ENCODE measurements around the gene D2HGDH.
"Not testable (repeated sequence)": the region's sequence is repeated elsewhere in the genome, so short reads cannot be mapped to it uniquely, and the experiment has no call there.

D2HGDH gene

GRCh38 chr2:241798631-241799521, 64.4 kb downstream of the D2HGDH start:
- Mint-ChIP-seq H3K4me1 (peaks cover 18% of the 10 kb centered on the region), H3K27ac (no peak overlapping the region), H3K4me3 (no peak overlapping the region), H3K27me3 (peaks cover 9% of the 10 kb centered on the region), H3K9me3 (no peaks in the 10 kb centered on the region), H3K36me3 (no peaks in the 10 kb centered on the region)
- no peak for ATAC-seq

GRCh38 chr2:241799522-241800197, 65.2 kb downstream of the D2HGDH start:
- no peak for ATAC-seq
- H3K9me3 Mint-ChIP-seq = no peaks in the 10 kb centered on the region
- H3K4me1 Mint-ChIP-seq = peaks cover 24% of the 10 kb centered on the region
- peaks cover 9% of the 10 kb centered on the region for H3K27me3 Mint-ChIP-seq
- H3K4me3 Mint-ChIP-seq = no peak overlapping the region
- H3K27ac Mint-ChIP-seq = no peak overlapping the region
- no peaks in the 10 kb centered on the region for H3K36me3 Mint-ChIP-seq

DNA sequence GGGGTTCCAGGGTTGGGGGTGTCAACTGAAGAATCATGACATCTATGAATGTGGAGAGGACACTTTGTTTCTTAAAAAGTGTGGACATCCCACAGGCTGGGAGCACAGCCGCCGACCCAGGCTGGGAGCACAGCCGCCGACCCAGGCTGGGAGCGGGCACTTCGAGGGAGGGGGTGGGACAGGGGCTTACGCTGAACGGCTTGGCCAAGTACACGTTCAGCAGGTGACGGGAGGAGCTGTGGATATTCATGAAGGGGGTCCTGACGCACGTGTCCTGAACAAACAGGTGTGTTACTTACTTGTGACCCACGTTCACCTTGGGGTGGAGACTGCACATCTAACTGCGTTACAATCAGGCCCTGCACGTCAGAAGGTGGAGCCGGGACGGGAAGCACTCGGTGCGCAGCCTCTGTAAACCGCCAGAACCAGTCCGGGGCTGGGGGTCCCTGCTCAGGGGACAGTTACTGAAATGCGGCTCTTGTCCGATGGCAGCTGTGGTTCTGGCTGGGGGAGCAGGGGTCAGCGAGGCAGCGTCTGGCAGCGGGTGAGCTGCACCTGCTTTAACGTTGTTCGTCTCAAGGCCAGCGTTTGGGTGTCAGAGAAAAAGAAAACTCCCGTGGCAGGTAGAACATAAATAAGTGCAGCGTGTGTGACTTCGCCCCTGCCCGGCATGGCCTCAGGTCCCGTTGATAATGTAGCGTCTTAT, 65.9 kb downstream of the D2HGDH start:
- not testable (repeated sequence) for H3K9me3 Mint-ChIP-seq, ATAC-seq, H3K4me3 Mint-ChIP-seq, H3K36me3 Mint-ChIP-seq, H3K27me3 Mint-ChIP-seq, H3K27ac Mint-ChIP-seq
- H3K4me1 Mint-ChIP-seq = peaks cover 28% of the 10 kb centered on the region

DNA sequence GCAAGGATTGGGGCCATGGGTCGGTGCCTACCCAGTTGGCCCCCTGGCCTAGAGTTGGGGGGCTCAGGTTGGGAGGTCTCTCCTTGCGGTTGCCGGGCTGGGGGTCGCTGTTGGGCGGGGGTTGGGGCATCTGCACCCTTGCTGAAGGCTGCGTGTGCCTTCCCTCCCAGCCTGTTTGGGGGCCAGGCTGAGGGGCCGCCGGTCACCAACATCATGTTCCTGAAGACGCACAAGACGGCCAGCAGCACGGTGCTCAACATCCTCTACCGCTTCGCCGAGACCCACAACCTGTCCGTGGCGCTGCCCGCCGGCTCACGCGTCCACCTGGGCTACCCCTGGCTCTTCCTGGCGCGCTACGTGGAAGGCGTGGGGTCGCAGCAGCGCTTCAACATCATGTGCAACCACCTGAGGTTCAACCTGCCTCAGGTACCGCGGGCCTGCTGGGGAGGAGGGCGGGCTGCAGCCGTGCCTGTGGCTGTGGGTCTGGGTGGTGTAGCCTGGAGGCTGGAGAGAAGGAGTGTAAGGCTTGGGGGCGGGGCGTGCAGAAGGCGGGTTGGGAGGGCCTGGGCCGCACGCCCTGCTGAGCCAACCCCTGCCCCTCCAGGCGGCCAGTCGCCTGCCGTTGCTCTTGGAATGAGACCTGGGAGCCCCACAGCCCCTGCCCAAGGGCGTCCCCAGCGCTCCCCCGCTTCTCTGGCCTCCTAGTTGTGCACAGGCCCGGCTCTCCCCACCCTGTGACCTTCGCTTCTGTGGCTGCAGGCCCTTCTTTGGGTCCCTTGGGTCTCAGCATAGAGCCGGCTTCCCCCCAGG, 67.4 kb downstream of the D2HGDH start:
- Mint-ChIP-seq H3K4me1 (peaks cover 28% of the 10 kb centered on the region), H3K36me3 (no peaks in the 10 kb centered on the region), H3K9me3 (no peaks in the 10 kb centered on the region), H3K27ac (no peak overlapping the region), H3K4me3 (no peak overlapping the region), H3K27me3 (peaks cover 9% of the 10 kb centered on the region)
- ATAC-seq = peak; percentile 62

DNA sequence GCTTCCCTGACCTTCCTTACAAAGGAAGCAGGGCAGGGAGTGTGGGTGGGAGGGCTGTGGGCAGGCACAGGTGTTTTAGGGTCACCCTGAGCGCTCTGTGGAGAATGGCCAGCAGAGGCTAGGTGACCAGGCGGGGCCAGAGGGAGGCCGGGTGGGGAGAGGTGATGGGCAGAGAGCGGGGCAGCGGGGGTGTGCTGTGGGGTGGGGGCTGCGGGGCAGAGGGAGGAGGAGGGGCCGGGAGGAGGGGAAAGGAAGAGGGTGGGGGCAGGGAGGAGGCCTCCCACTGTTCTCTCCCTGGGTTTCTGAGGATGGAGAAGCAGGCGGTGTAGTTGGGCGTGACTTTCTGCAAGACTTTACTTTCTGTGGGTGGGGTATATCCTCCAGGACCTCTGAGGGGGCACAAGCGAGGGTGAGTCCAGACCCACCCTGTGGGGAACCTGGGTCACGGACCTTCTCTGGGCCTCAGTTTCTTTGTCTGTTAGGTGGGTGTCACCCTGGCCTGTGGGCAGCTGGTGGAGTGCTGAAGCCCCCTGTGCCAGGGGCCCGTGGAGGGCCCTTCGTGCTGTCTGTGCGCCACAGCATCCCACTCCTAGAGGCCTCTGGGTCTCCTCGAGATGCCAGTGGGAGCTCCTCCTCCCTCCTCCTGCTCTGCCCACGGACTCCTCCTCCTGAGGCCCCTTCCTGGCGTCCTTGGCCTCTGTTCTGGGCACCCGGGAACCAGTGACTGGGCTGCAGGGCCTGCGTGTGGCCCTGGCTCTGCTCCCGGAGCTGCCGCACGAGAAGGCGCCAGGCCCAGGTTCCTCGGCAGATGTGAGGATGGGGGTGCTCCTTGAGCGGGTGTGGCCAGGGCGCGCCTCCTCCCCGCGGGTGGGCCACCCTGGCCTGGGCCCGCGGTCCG, 68.2 kb downstream of the D2HGDH start:
- H3K27me3 Mint-ChIP-seq = peaks cover 9% of the 10 kb centered on the region
- H3K36me3 Mint-ChIP-seq = no peaks in the 10 kb centered on the region
- peaks cover 28% of the 10 kb centered on the region for H3K4me1 Mint-ChIP-seq
- no peaks in the 10 kb centered on the region for H3K9me3 Mint-ChIP-seq
- no peak overlapping the region for H3K4me3 Mint-ChIP-seq
- peak overlapping the region; percentile 42 for H3K27ac Mint-ChIP-seq
- ATAC-seq = peak; percentile 39

DNA sequence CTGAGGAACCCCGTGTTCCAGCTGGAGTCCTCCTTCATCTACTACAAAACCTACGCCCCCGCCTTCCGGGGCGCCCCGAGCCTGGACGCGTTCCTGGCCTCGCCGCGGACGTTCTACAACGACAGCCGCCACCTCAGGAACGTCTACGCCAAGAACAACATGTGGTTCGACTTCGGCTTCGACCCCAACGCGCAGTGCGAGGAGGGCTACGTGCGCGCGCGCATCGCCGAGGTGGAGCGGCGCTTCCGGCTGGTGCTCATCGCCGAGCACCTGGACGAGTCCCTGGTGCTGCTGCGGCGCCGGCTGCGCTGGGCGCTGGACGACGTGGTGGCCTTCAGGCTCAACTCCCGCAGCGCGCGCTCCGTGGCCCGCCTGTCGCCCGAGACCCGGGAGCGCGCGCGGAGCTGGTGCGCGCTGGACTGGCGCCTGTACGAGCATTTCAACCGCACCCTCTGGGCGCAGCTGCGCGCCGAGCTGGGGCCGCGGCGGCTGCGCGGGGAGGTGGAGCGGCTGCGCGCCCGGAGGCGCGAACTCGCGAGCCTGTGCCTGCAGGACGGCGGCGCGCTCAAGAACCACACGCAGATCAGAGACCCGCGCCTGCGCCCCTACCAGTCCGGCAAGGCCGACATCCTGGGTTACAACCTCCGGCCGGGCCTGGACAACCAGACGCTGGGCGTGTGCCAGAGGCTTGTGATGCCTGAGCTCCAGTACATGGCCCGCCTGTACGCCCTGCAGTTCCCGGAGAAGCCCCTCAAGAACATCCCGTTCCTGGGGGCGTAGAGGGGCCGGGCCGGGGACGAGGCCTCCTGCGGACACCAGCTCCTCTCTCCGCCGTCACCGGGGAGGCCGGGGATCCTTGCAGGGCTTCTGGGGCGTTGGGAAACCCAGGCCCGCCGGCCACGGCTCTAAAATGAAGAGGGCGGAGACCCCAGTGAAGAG, 69.2 kb downstream of the D2HGDH start:
- H3K4me1 Mint-ChIP-seq = peaks cover 28% of the 10 kb centered on the region
- ATAC-seq = peak; percentile 63
- no peaks in the 10 kb centered on the region for H3K9me3 Mint-ChIP-seq
- peaks cover 12% of the 10 kb centered on the region for H3K27me3 Mint-ChIP-seq
- no peaks in the 10 kb centered on the region for H3K36me3 Mint-ChIP-seq
- peak overlapping the region; percentile 42 for H3K27ac Mint-ChIP-seq
- peak overlapping the region; percentile 75 for H3K4me3 Mint-ChIP-seq

DNA sequence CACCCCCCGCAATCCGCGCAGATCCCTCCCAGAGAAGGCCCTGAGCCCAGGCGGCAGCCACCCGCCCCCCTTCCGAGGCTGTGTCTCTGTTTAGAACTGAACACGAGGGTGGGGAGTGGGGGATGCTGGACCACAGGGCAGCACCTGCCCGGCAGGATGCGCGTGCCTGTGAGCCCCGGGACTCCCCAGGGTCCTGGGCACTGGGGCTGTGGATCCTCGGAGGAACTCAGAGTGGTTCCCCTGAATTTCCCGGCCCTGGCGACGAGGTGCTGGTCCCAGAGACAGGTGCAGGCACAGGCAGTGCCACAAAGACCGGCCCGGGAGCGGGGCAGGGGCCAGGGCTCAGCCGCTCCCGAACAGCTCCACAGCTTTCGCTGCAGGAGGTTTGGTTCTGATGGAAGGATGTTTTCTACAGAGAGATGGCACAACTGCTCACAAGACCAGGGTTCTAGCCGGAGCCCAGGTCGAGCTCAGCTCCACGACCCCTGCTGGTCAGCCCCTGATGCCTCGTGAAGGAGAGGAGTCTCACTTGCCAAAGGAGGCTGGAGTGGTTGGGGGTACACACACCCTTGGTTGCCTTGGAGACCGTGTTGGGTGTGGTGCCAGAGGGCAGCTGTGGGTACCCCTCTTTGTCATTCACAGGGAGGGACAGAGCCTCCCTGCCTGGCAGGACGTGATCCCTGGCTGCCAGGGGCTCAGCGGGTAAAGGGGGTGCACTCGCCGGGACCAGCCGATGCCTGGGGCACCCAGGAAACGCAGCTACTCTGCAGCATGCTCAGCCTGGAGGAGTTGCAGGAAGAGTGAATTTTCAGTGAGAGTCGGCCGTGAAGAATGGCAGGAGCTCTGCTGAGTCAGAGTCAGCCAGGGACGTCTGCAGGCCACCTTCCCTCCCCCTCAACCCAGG, 70.1 kb downstream of the D2HGDH start:
- no peak overlapping the region for H3K27ac Mint-ChIP-seq
- no peaks in the 10 kb centered on the region for H3K9me3 Mint-ChIP-seq
- peak; percentile 49 for ATAC-seq
- H3K27me3 Mint-ChIP-seq = peaks cover 21% of the 10 kb centered on the region
- H3K36me3 Mint-ChIP-seq = no peaks in the 10 kb centered on the region
- peak overlapping the region; percentile 62 for H3K4me3 Mint-ChIP-seq
- H3K4me1 Mint-ChIP-seq = peaks cover 28% of the 10 kb centered on the region

DNA sequence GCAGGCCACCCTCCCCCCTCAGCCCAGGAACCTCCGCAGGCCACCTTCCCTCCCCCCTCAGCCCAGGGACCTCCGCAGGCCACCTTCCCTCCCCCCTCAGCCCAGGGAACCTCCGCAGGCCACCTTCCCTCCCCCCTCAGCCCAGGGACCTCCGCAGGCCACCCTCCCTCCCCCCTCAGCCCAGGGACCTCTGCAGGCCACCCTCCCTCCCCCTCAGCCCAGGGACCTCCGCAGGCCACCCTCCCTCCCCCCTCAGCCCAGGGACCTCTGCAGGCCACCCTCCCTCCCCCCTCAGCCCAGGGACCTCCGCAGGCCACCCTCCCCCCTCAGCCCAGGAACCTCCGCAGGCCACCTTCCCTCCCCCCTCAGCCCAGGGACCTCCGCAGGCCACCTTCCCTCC, 71.8 kb downstream of the D2HGDH start:
- not testable (repeated sequence) for ATAC-seq, H3K36me3 Mint-ChIP-seq, H3K9me3 Mint-ChIP-seq, H3K27ac Mint-ChIP-seq, H3K4me3 Mint-ChIP-seq
- Mint-ChIP-seq H3K4me1 (peaks cover 28% of the 10 kb centered on the region), H3K27me3 (peaks cover 31% of the 10 kb centered on the region)

- no peak for ATAC-seq
- H3K4me3 Mint-ChIP-seq = no peak overlapping the region
- H3K27me3 Mint-ChIP-seq = peaks cover 27% of the 10 kb centered on the region
Measured at GRCh38 chr2:241808051-241808720, 73.8 kb downstream of the D2HGDH start.

DNA sequence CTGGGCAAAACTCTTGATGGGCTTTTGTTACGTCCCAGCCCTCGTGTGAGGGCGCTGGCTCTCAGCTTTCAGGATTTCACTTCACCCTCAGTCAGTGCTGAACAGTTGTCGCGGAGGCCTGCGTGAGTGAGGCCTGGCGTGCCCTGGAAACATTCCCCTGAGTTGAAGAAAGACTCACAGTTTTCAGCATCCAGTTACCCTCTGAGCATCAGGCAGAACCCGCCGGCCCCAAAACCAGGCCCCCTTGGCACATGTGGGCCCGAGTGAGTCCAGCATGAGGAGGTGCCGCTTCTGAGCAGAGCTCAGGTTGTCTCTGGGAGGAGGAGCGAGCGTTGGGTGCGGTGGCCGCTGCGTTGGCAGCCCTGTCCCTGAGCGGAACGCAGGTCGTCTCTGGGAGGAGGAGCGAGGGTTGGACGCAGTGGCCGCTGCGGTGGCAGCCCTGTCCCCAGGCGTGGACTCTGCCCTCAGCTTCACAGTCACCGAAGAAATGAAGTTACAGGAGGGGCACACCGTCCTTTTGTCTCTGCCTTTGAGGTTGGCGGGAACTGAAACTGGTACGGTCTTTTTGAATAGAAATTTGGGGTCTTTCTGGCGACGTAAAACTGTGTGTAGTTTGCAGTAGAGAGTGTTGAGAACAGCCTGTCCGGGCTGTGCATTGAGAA, 74.4 kb downstream of the D2HGDH start, which contains the start of gene NEU4:
Gene NEU4 (plus strand): TSS at position 473 of the 662 bp plus-strand sequence. CDS start 5,292 bp downstream, outside the sequence.
- no peaks in the 10 kb centered on the region for H3K9me3 Mint-ChIP-seq
- no peak for ATAC-seq
- no peaks in the 10 kb centered on the region for H3K36me3 Mint-ChIP-seq
- no peak within 1 kb of the TSS for H3K4me3 Mint-ChIP-seq
- no peak within 1 kb of the TSS for H3K27ac Mint-ChIP-seq
- peaks cover 22% of the 10 kb centered on the region for H3K27me3 Mint-ChIP-seq
- peaks cover 10% of the 10 kb centered on the region for H3K4me1 Mint-ChIP-seq

More at GRCh38 chr2:241808051-241808720, 73.8 kb downstream of the D2HGDH start:
- peaks cover 14% of the 10 kb centered on the region for H3K4me1 Mint-ChIP-seq
- H3K9me3 Mint-ChIP-seq = no peaks in the 10 kb centered on the region
- no peak overlapping the region for H3K27ac Mint-ChIP-seq
- no peaks in the 10 kb centered on the region for H3K36me3 Mint-ChIP-seq

Measured in stimulated activated memory B cell treated with anti-CD40 and anti-IgM and Interleukin-4, amounts not matched to agents 10 μg/mL and 1 μg/mL and 100 μg/mL, for 72 hours (primary cell).